Glutamatergic neuron (in vitro differentiated cells): Measurements from ENCODE around the gene PCP2. TPM values are rescaled to one million over a fixed set of nuclear protein-coding genes. Genes with fewer than 3 reads are reported as not detected.

Experiments
- DNase-seq: peaks from one replicate; pipeline ENCODE4 v3.0.0; 2022
- H3K27ac Mint-ChIP-seq: one replicate; pipeline ENCODE4 v1.8.0; 2020; ENCODE audit warnings: mild to moderate bottlenecking, mixed read lengths, inconsistent platforms; ENCODE audit not compliant: unreplicated experiment
- H3K27me3 Mint-ChIP-seq: one replicate; pipeline ENCODE4 v1.8.0; 2020; ENCODE audit warnings: mild to moderate bottlenecking, moderate library complexity, mixed read lengths, inconsistent platforms; ENCODE audit not compliant: unreplicated experiment
- H3K36me3 Mint-ChIP-seq: one replicate; pipeline ENCODE4 v1.8.0; 2020; ENCODE audit warnings: mild to moderate bottlenecking, mixed read lengths, inconsistent platforms; ENCODE audit not compliant: unreplicated experiment
- H3K4me1 Mint-ChIP-seq: one replicate; pipeline ENCODE4 v1.8.0; 2020; ENCODE audit warnings: mild to moderate bottlenecking, low read depth, mixed read lengths, inconsistent platforms; ENCODE audit not compliant: unreplicated experiment
- H3K4me3 Mint-ChIP-seq: one replicate; pipeline ENCODE4 v1.8.0; 2020; ENCODE audit warnings: mild to moderate bottlenecking, mixed read lengths, inconsistent platforms; ENCODE audit not compliant: unreplicated experiment
- H3K9me3 Mint-ChIP-seq: one replicate; pipeline ENCODE4 v1.8.0; 2020; ENCODE audit warnings: mild to moderate bottlenecking, moderate library complexity, mixed read lengths, inconsistent platforms; ENCODE audit not compliant: unreplicated experiment
- CTCF ChIP-seq: fragments of 200-600 bp; sonication (generic); IDR thresholded peaks from one replicate; pipeline ENCODE4 v1.5.0; 2021; ENCODE audit not compliant: partially characterized antibody, unreplicated experiment
- total RNA-seq: library from RNA; stranded (reverse); fragmentation: NEBNext Ultra II Directional; extraction: Animal tissue kit (Norgen Biotek cat#: 25700); gene quantifications from one replicate; pipeline ENCODE4 v1.2.1, GENCODE V29; 2021; ENCODE audit not compliant: unreplicated experiment

Gene PCP2
- total RNA-seq, 1 donor from 2014 or later, result not detected

GRCh38 chr19:7639863-7640348 is 6.4 kb upstream of the PCP2 start:
- TF ChIP-seq CTCF, result no peak
- Mint-ChIP-seq H3K36me3 (no peaks in the 10 kb centered on the region), H3K27ac (peak overlapping the region; percentile 26), H3K27me3 (peaks cover 14% of the 10 kb centered on the region), H3K4me1 (peaks cover 15% of the 10 kb centered on the region), H3K9me3 (peaks cover 12% of the 10 kb centered on the region), H3K4me3 (peak overlapping the region; percentile 40)
- no peak for DNase-seq

GRCh38 chr19:7638802-7639465 is 5.4 kb upstream of the PCP2 start:
- no peak for DNase-seq
- Mint-ChIP-seq H3K27me3 (peaks cover 18% of the 10 kb centered on the region), H3K36me3 (no peaks in the 10 kb centered on the region), H3K4me3 (peak overlapping the region; percentile 74), H3K9me3 (peaks cover 15% of the 10 kb centered on the region), H3K4me1 (peaks cover 15% of the 10 kb centered on the region), H3K27ac (peak overlapping the region; percentile 95)
- TF ChIP-seq CTCF, result no peak

GRCh38 chr19:7637374-7638256 is 4.1 kb upstream of the PCP2 start:
- TF ChIP-seq CTCF, result no peak
- no peaks in the 10 kb centered on the region for H3K36me3 Mint-ChIP-seq
- no peak overlapping the region for H3K4me3 Mint-ChIP-seq
- peaks cover 15% of the 10 kb centered on the region for H3K9me3 Mint-ChIP-seq
- no peak for DNase-seq
- H3K27me3 Mint-ChIP-seq, result peaks cover 19% of the 10 kb centered on the region
- H3K4me1 Mint-ChIP-seq, result peaks cover 15% of the 10 kb centered on the region
- H3K27ac Mint-ChIP-seq, result no peak overlapping the region

GRCh38 chr19:7636691-7637373 is 3.3 kb upstream of the PCP2 start, which contains the start of gene STXBP2:
Gene STXBP2 (plus strand): TSS chr19:7637110. CDS start chr19:7637150, 40 bp downstream.
- H3K36me3 Mint-ChIP-seq, result no peaks in the 10 kb centered on the region
- TF ChIP-seq CTCF, result no peak

More at GRCh38 chr19:7636691-7637373, 3.3 kb upstream of the PCP2 start, which contains the start of gene STXBP2:
- H3K9me3 Mint-ChIP-seq, result peaks cover 15% of the 10 kb centered on the region
- DNase-seq, result peak; percentile 56
- H3K27me3 Mint-ChIP-seq, result peaks cover 19% of the 10 kb centered on the region
- H3K4me1 Mint-ChIP-seq, result peaks cover 15% of the 10 kb centered on the region
- no peak within 1 kb of the TSS for H3K27ac Mint-ChIP-seq
- H3K4me3 Mint-ChIP-seq, result peak within 1 kb of the TSS; percentile 49
